ENCODE results near the gene ASTL. TPM values are rescaled to one million over a fixed set of nuclear protein-coding genes. Genes with fewer than 3 reads are reported as not detected.

ASTL gene
- total and polyA plus RNA-seq, 9 of the 15 experiments (the other 6 are each of a cell fraction or from before 2014, with no cell fraction given), result not detected

DNA sequence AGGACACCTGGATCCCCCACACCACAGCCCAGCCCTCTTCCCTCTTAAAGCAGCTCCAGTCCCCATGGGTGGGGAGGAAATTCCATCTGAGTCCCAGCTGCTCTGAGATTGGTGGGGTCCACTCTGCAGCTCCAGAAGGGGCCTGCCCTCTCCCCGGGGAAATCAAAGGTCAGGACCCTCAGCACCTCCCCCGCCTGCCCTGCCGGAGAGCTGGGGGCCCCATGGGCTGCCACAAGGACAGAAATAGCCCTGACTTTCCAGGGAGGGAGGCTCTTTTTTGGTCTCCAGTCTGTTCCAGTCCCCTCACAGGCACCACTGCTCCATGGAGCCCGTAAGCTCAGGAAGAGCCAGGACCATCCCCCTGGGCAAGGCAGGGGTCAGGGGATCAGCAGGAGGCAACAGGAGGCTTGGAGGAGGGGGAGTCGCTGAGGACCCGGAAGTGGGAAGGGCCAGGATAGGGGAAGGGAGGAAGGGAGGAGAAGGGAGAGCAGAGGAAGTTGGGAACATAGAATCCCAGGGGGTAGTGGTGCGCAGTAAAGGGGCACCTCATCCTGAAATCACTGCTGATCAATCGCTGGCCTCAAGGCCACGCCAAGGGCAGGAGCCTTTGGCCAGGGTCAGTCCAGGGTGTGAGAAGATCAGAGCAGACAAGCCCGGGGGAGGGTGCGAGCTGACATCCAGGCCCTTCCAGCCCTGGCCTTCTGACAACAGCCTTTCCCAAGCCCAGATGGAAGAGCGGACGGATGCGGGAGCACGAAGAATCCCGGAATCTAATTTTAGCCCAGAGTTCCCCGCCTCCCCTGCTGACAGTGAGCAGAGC, 29.6 kb downstream of the ASTL start:
- in situ Hi-C loops (cut with MboI), result no loop called here

More for the DNA sequence above, 29.6 kb downstream of the ASTL start:
- no peak for TF ChIP-seq ZNF133 (CRISPR knock-in tag; IDR thresholded peaks at IDR 0.05)
- TF ChIP-seq, protein P1, sequence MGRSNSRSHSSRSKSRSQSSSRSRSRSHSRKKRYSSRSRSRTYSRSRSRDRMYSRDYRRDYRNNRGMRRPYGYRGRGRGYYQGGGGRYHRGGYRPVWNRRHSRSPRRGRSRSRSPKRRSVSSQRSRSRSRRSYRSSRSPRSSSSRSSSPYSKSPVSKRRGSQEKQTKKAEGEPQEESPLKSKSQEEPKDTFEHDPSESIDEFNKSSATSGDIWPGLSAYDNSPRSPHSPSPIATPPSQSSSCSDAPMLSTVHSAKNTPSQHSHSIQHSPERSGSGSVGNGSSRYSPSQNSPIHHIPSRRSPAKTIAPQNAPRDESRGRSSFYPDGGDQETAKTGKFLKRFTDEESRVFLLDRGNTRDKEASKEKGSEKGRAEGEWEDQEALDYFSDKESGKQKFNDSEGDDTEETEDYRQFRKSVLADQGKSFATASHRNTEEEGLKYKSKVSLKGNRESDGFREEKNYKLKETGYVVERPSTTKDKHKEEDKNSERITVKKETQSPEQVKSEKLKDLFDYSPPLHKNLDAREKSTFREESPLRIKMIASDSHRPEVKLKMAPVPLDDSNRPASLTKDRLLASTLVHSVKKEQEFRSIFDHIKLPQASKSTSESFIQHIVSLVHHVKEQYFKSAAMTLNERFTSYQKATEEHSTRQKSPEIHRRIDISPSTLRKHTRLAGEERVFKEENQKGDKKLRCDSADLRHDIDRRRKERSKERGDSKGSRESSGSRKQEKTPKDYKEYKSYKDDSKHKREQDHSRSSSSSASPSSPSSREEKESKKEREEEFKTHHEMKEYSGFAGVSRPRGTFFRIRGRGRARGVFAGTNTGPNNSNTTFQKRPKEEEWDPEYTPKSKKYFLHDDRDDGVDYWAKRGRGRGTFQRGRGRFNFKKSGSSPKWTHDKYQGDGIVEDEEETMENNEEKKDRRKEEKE (IDR thresholded peaks at IDR 0.05; ENCODE audit: borderline replicate concordance in 1 of 2, control insufficient read depth in 1 of 2, low read depth in 2 of 2, low read length in 1 of 2), result no peak
- no peak for TF ChIP-seq PHF20 (IDR thresholded peaks at IDR 0.05; ENCODE audit: partially characterized antibody)
- TF ChIP-seq ZNF699 (CRISPR knock-in tag; IDR thresholded peaks at IDR 0.05; ENCODE audit: insufficient replicate concordance), result no peak
- TF ChIP-seq KDM1A (IDR thresholded peaks at IDR 0.05), result no peak
- TF ChIP-seq, protein P2, sequence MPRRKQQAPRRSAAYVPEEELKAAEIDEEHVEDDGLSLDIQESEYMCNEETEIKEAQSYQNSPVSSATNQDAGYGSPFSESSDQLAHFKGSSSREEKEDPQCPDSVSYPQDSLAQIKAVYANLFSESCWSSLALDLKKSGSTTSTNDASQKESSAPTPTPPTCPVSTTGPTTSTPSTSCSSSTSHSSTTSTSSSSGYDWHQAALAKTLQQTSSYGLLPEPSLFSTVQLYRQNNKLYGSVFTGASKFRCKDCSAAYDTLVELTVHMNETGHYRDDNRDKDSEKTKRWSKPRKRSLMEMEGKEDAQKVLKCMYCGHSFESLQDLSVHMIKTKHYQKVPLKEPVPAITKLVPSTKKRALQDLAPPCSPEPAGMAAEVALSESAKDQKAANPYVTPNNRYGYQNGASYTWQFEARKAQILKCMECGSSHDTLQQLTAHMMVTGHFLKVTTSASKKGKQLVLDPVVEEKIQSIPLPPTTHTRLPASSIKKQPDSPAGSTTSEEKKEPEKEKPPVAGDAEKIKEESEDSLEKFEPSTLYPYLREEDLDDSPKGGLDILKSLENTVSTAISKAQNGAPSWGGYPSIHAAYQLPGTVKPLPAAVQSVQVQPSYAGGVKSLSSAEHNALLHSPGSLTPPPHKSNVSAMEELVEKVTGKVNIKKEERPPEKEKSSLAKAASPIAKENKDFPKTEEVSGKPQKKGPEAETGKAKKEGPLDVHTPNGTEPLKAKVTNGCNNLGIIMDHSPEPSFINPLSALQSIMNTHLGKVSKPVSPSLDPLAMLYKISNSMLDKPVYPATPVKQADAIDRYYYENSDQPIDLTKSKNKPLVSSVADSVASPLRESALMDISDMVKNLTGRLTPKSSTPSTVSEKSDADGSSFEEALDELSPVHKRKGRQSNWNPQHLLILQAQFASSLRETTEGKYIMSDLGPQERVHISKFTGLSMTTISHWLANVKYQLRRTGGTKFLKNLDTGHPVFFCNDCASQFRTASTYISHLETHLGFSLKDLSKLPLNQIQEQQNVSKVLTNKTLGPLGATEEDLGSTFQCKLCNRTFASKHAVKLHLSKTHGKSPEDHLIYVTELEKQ (CRISPR knock-in tag; IDR thresholded peaks at IDR 0.05), result no peak
- no peak for TF ChIP-seq ZBTB7A (IDR thresholded peaks at IDR 0.05; ENCODE audit: borderline replicate concordance, control insufficient read depth, low read depth, low read length)
- TF ChIP-seq, protein P3, sequence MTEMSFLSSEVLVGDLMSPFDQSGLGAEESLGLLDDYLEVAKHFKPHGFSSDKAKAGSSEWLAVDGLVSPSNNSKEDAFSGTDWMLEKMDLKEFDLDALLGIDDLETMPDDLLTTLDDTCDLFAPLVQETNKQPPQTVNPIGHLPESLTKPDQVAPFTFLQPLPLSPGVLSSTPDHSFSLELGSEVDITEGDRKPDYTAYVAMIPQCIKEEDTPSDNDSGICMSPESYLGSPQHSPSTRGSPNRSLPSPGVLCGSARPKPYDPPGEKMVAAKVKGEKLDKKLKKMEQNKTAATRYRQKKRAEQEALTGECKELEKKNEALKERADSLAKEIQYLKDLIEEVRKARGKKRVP (CRISPR knock-in tag; IDR thresholded peaks at IDR 0.05), result no peak
- TF ChIP-seq MTA3 (IDR thresholded peaks at IDR 0.05; ENCODE audit: borderline replicate concordance), result no peak
- TF ChIP-seq, protein P4, sequence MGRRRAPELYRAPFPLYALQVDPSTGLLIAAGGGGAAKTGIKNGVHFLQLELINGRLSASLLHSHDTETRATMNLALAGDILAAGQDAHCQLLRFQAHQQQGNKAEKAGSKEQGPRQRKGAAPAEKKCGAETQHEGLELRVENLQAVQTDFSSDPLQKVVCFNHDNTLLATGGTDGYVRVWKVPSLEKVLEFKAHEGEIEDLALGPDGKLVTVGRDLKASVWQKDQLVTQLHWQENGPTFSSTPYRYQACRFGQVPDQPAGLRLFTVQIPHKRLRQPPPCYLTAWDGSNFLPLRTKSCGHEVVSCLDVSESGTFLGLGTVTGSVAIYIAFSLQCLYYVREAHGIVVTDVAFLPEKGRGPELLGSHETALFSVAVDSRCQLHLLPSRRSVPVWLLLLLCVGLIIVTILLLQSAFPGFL (CRISPR knock-in tag; IDR thresholded peaks at IDR 0.05), result no peak
- TF ChIP-seq ARNT (IDR thresholded peaks at IDR 0.05), result no peak
- no TSS peak for BruUV-seq (replicated peaks)
- Histone ChIP-seq H3K4me2 (ENCODE audit: insufficient read depth, low read length) (no peak overlapping the region), H3K4me3 (no peak overlapping the region), H3K9ac (ENCODE audit: insufficient read depth in 1 of 2, low read depth in 2 of 2, low read length in 2 of 2) (peak overlapping the region in 1 of 2 experiments; percentile 17; a peak in 1 of 4 replicates), H3K4me1 (replicated peaks in 1 of 2; ENCODE audit: control insufficient read depth in 2 of 2, insufficient read depth in 2 of 2, low read length in 2 of 2) (peaks cover 0 to 3% of the 10 kb centered on the region in 2 experiments; a peak in 1 of 5 replicates), H3K27ac (ENCODE audit: extremely low read depth, low read depth, low read length) (no peak overlapping the region), H3K79me2 (ENCODE audit: control insufficient read depth, insufficient read depth, low read length) (no peaks in the 10 kb centered on the region), H3K27me3 (ENCODE audit: control insufficient read depth in 2 of 2, insufficient read depth in 2 of 2, low read length in 2 of 2) (peaks cover 0 to 51% of the 10 kb centered on the region in 2 experiments; a peak in 3 of 5 replicates), H3K9me1 (ENCODE audit: control insufficient read depth, insufficient read depth, low read length) (no peaks in the 10 kb centered on the region), H4K20me1 (replicated peaks; ENCODE audit: control insufficient read depth, insufficient read depth, low read length) (no peaks in the 10 kb centered on the region), H3K9me3 (replicated peaks; ENCODE audit: control insufficient read depth, insufficient read depth, low read depth, low read length) (no peaks in the 10 kb centered on the region), H2AFZ (ENCODE audit: low read depth, low read length) (no peak overlapping the region), H3K36me3 (ENCODE audit: control insufficient read depth, insufficient read depth, low read length) (no peaks in the 10 kb centered on the region)
- POLR2A ChIA-PET, result interaction anchor here (0.6 to 2.3 kb wide), 2 partner anchors 8 to 33 kb away, joined by 3 to 6 read pairs; no protein-coding TSS in a partner anchor
- intact Hi-C loops (cut with micrococcal nuclease), result no loop called here
- CTCF ChIA-PET (ENCODE audit: low intra/inter-chr PET ratio), result no interaction called here
- ATAC-seq (no peak), FAIRE-seq (no peak), DNase-seq (ENCODE audit: extremely low read depth in 1 of 4, low spot score in 3 of 4) (no peak)
- WGBS (ENCODE audit: insufficient coverage, low coverage, missing lambda C conversion rate), result 6% methylated on average over 13 of the region's 17 CpGs
